Measurements from ENCODE around the gene GSTM4.
"Not testable (repeated sequence)": the region's sequence is repeated elsewhere in the genome, so short reads cannot be mapped to it uniquely, and the experiment has no call there.

GSTM4 gene

DNA sequence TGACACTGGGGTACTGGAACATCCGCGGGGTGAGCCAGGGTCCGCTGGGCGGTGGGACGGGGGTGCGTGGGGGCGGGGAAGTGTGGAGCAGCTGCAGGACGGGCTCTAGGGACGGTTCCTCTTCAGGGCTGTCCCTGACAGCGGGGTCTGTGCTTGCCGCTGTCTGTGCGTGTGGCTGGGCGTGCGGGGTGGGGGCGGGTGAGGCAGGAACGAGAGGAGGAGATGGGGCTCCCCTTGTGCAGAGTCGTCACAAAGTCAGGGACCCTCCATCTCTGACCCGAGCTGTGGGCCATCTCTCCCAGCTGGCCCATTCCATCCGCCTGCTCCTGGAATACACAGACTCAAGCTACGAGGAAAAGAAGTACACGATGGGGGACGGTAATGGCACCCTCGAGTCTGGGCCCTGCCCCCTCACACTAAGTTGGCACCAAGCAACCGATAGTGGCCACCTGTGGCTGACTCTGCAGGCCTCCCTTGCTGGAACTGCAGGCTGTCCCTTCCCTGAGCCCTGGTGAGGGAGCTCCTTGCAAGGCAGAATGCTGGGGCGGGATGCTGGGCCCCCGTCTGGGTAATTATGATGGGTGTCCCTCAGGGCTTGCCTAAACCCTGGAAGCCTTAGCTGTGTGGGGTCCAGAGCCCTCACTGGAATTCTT lies 12.3 kb downstream of the GSTM4 start:
- Histone ChIP-seq H2BK12ac (ENCODE audit: low read length in 2 of 2) (peak overlapping the region in 1 of 2 experiments; percentile 25), H3K27me3 (ENCODE audit: control insufficient read depth in 1 of 2, insufficient read depth in 1 of 2, low read length in 2 of 2) (no peaks in the 10 kb centered on the region), H2BK15ac (ENCODE audit: low read depth, poor library complexity, severe bottlenecking) (no peak overlapping the region), H3K14ac (ENCODE audit: low read length in 2 of 2) (no peak overlapping the region), H3K4me3 (ENCODE audit: insufficient read depth in 1 of 2, low read depth in 1 of 2, low read length in 2 of 2) (peak overlapping the region; percentile 63 to 85), H3K79me1 (replicated peaks; ENCODE audit: low read length, poor library complexity, severe bottlenecking) (peaks cover 1% of the 10 kb centered on the region), H4K91ac (ENCODE audit: low read length) (peak overlapping the region; percentile 0), H3K18ac (ENCODE audit: low read depth in 1 of 2, low read length in 2 of 2) (peak overlapping the region in 1 of 2 experiments; percentile 80), H4K8ac (ENCODE audit: low read length) (no peak overlapping the region), H2AK5ac (ENCODE audit: low read length, severe bottlenecking) (no peak overlapping the region), H3K4ac (ENCODE audit: low read depth in 1 of 2, low read length in 2 of 2) (peak overlapping the region in 1 of 2 experiments; percentile 17), H3K9me3 (ENCODE audit: control insufficient read depth, low read length) (no peaks in the 10 kb centered on the region), H3K9ac (ENCODE audit: low read length) (peak overlapping the region; percentile 84), H3K4me1 (ENCODE audit: control insufficient read depth, insufficient read depth, low read depth, low read length) (peaks cover 9% of the 10 kb centered on the region), H2BK120ac (ENCODE audit: low read depth, low read length) (no peak overlapping the region), H3K4me2 (ENCODE audit: low read length, poor library complexity, severe bottlenecking) (peak overlapping the region; percentile 73), H3K27ac (ENCODE audit: low read length, poor library complexity, severe bottlenecking) (no peak overlapping the region), H3K23ac (ENCODE audit: low read length in 2 of 2) (no peak overlapping the region), H2BK5ac (ENCODE audit: low read depth, low read length, poor library complexity, severe bottlenecking) (no peak overlapping the region), H2AFZ (ENCODE audit: low read depth, low read length) (peak overlapping the region; percentile 72), H3K36me3 (ENCODE audit: control insufficient read depth in 1 of 2, insufficient read depth in 2 of 2, low read depth in 1 of 2, low read length in 2 of 2) (peaks cover 2 to 18% of the 10 kb centered on the region in 2 experiments)
- no peak for DNase-seq
- 18% methylated on average over 25 of the region's 26 CpGs for WGBS

DNA sequence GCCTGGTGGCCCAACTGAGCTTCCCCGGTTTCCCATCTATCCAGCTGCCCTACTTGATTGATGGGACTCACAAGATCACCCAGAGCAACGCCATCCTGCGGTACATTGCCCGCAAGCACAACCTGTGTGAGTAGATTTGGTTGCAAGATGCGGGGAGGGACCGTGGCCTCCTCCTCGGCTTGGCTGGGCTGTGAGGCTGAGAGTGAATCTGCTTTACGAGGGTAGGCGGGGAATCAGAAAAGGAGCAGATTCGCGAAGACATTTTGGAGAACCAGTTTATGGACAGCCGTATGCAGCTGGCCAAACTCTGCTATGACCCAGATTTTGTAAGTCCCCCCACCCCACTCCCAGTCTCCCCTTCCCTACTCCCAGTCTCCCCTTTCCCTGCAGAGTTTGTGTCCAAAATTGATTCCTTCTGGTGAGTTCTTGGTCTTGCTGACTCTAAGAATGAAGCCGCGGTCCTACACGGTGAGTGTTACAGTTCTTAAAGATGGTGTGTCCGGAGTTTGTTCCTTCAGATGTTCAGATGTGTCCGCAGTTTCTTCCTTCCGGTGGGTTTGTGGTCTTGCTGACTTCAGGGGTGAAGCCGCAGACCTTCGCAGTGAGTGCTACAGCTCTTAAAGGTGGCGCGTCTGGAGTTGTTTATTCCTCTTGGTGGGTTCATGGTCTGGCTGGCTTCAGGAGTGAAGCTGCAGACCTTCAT lies 13.5 kb downstream of the GSTM4 start:
- Histone ChIP-seq H3K4me1 (ENCODE audit: control insufficient read depth, insufficient read depth, low read depth, low read length) (peaks cover 9% of the 10 kb centered on the region), H3K27me3 (ENCODE audit: control insufficient read depth in 1 of 2, insufficient read depth in 1 of 2, low read length in 2 of 2) (no peaks in the 10 kb centered on the region), H2BK15ac (ENCODE audit: low read depth, poor library complexity, severe bottlenecking) (no peak overlapping the region), H4K91ac (ENCODE audit: low read length) (no peak overlapping the region), H3K27ac (ENCODE audit: low read length, poor library complexity, severe bottlenecking) (no peak overlapping the region), H2AFZ (ENCODE audit: low read depth, low read length) (no peak overlapping the region), H2BK120ac (ENCODE audit: low read depth, low read length) (no peak overlapping the region), H3K18ac (ENCODE audit: low read depth in 1 of 2, low read length in 2 of 2) (no peak overlapping the region), H3K4ac (ENCODE audit: low read depth in 1 of 2, low read length in 2 of 2) (no peak overlapping the region), H3K4me2 (ENCODE audit: low read length, poor library complexity, severe bottlenecking) (no peak overlapping the region), H3K9ac (ENCODE audit: low read length) (no peak overlapping the region), H2AK5ac (ENCODE audit: low read length, severe bottlenecking) (no peak overlapping the region), H2BK5ac (ENCODE audit: low read depth, low read length, poor library complexity, severe bottlenecking) (no peak overlapping the region), H3K23ac (ENCODE audit: low read length in 2 of 2) (no peak overlapping the region), H3K79me1 (replicated peaks; ENCODE audit: low read length, poor library complexity, severe bottlenecking) (peaks cover 1% of the 10 kb centered on the region), H2BK12ac (ENCODE audit: low read length in 2 of 2) (no peak overlapping the region), H3K9me3 (ENCODE audit: control insufficient read depth, low read length) (no peaks in the 10 kb centered on the region), H3K36me3 (ENCODE audit: control insufficient read depth in 1 of 2, insufficient read depth in 2 of 2, low read depth in 1 of 2, low read length in 2 of 2) (peaks cover 4 to 24% of the 10 kb centered on the region in 2 experiments), H3K14ac (ENCODE audit: low read length in 2 of 2) (no peak overlapping the region), H4K8ac (ENCODE audit: low read length) (no peak overlapping the region), H3K4me3 (ENCODE audit: insufficient read depth in 1 of 2, low read depth in 1 of 2, low read length in 2 of 2) (no peak overlapping the region)
- 94% methylated on average over 21 of the region's 22 CpGs for WGBS
- DNase-seq = no peak

DNA sequence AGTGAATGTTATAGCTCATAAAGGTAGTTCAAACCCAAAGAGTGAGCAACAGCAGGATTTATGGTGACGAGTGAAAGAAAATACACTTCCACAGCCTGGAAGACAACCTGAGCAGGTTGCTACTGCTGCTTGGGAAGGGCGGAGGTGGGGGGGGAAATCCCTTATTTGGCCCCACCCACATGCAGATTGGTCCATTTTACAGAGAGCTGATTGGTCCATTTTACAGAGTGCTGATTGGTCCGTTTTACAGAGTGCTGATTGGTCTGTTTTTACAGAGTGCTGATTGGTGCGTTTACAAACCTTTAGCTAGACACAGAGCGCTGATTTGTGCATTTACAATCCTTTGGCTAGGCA lies 14.0 kb downstream of the GSTM4 start:
- WGBS = 98% methylated on average over 3 of the region's 5 CpGs
- not testable (repeated sequence) for H3K27me3 ChIP-seq (ENCODE audit: control insufficient read depth in 1 of 2, insufficient read depth in 1 of 2, low read length in 2 of 2)

DNA sequence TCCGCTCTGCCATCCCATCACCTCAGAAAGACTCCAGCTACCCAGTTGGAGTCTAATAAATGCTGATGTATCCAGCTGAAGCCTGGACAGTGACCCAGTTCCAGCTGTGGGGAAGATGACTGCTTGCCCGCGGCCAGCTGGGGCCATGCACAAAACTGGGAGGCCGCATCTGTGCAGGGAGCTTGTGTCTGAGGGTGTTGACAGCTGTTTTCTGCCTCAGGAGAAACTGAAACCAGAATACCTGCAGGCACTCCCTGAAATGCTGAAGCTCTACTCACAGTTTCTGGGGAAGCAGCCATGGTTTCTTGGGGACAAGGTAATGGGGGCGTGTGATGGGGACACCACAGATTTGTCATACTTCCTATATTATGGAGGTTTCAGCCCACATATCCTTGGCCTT lies 15.2 kb downstream of the GSTM4 start:
- H3K18ac ChIP-seq (ENCODE audit: low read depth in 1 of 2, low read length in 2 of 2) = no peak overlapping the region
- H2AK5ac ChIP-seq (ENCODE audit: low read length, severe bottlenecking) = peak overlapping the region; percentile 17
- H4K91ac ChIP-seq (ENCODE audit: low read length) = no peak overlapping the region
- H2BK15ac ChIP-seq (ENCODE audit: low read depth, poor library complexity, severe bottlenecking) = no peak overlapping the region
- H2BK5ac ChIP-seq (ENCODE audit: low read depth, low read length, poor library complexity, severe bottlenecking) = no peak overlapping the region
- H3K9me3 ChIP-seq (ENCODE audit: control insufficient read depth, low read length) = no peaks in the 10 kb centered on the region
- no peak overlapping the region for H2AFZ ChIP-seq (ENCODE audit: low read depth, low read length)
- H3K4me3 ChIP-seq (ENCODE audit: insufficient read depth in 1 of 2, low read depth in 1 of 2, low read length in 2 of 2) = no peak overlapping the region
- no peak overlapping the region for H3K27ac ChIP-seq (ENCODE audit: low read length, poor library complexity, severe bottlenecking)
- no peaks in the 10 kb centered on the region for H3K27me3 ChIP-seq (ENCODE audit: control insufficient read depth in 1 of 2, insufficient read depth in 1 of 2, low read length in 2 of 2)
- no peak overlapping the region for H3K4ac ChIP-seq (ENCODE audit: low read depth in 1 of 2, low read length in 2 of 2)
- H2BK120ac ChIP-seq (ENCODE audit: low read depth, low read length) = no peak overlapping the region
- no peak overlapping the region for H2BK12ac ChIP-seq (ENCODE audit: low read length in 2 of 2)
- H3K9ac ChIP-seq (ENCODE audit: low read length) = no peak overlapping the region
- no peak for DNase-seq
- H3K36me3 ChIP-seq (ENCODE audit: control insufficient read depth in 1 of 2, insufficient read depth in 2 of 2, low read depth in 1 of 2, low read length in 2 of 2) = peaks cover 4 to 24% of the 10 kb centered on the region in 2 experiments
- no peak overlapping the region for H4K8ac ChIP-seq (ENCODE audit: low read length)
- no peak overlapping the region for H3K23ac ChIP-seq (ENCODE audit: low read length in 2 of 2)
- peaks cover 1% of the 10 kb centered on the region for H3K79me1 ChIP-seq (replicated peaks; ENCODE audit: low read length, poor library complexity, severe bottlenecking)
- H3K14ac ChIP-seq (ENCODE audit: low read length in 2 of 2) = no peak overlapping the region
- WGBS = 91% methylated on average over 5 of the region's 5 CpGs
- peaks cover 9% of the 10 kb centered on the region for H3K4me1 ChIP-seq (ENCODE audit: control insufficient read depth, insufficient read depth, low read depth, low read length)
- H3K4me2 ChIP-seq (ENCODE audit: low read length, poor library complexity, severe bottlenecking) = no peak overlapping the region

More for the DNA sequence above, 14.0 kb downstream of the GSTM4 start:
- H2BK5ac ChIP-seq (ENCODE audit: low read depth, low read length, poor library complexity, severe bottlenecking); H3K4me1 ChIP-seq (ENCODE audit: control insufficient read depth, insufficient read depth, low read depth, low read length); H2AK5ac ChIP-seq (ENCODE audit: low read length, severe bottlenecking); H3K23ac ChIP-seq (ENCODE audit: low read length in 2 of 2); H3K27ac ChIP-seq (ENCODE audit: low read length, poor library complexity, severe bottlenecking); H3K14ac ChIP-seq (ENCODE audit: low read length in 2 of 2); H3K4me3 ChIP-seq (ENCODE audit: insufficient read depth in 1 of 2, low read depth in 1 of 2, low read length in 2 of 2); H3K18ac ChIP-seq (ENCODE audit: low read depth in 1 of 2, low read length in 2 of 2); H2AFZ ChIP-seq (ENCODE audit: low read depth, low read length); H4K8ac ChIP-seq (ENCODE audit: low read length); H3K9me3 ChIP-seq (ENCODE audit: control insufficient read depth, low read length); H3K4ac ChIP-seq (ENCODE audit: low read depth in 1 of 2, low read length in 2 of 2); H2BK15ac ChIP-seq (ENCODE audit: low read depth, poor library complexity, severe bottlenecking); DNase-seq; H4K91ac ChIP-seq (ENCODE audit: low read length); H2BK12ac ChIP-seq (ENCODE audit: low read length in 2 of 2); H2BK120ac ChIP-seq (ENCODE audit: low read depth, low read length); H3K4me2 ChIP-seq (ENCODE audit: low read length, poor library complexity, severe bottlenecking); H3K9ac ChIP-seq (ENCODE audit: low read length); H3K79me1 ChIP-seq (replicated peaks; ENCODE audit: low read length, poor library complexity, severe bottlenecking): not testable (repeated sequence)
- H3K36me3 ChIP-seq (ENCODE audit: control insufficient read depth in 1 of 2, insufficient read depth in 2 of 2, low read depth in 1 of 2, low read length in 2 of 2) = peaks cover 4 to 24% of the 10 kb centered on the region in 2 experiments

All from mesenchymal stem cell (in vitro differentiated cells and primary cell).